ENCODE measurements around the gene TMCC1.

Gene TMCC1

GRCh38 chr3:129673897-129674797, 219.4 kb downstream of the TMCC1 start:
- no peak for DNase-seq

- DNase-seq, result no peak
Observed at GRCh38 chr3:129673012-129673411, 220.5 kb downstream of the TMCC1 start.

- DNase-seq, result no peak
Observed at GRCh38 chr3:129672412-129672811, 221.1 kb downstream of the TMCC1 start.

GRCh38 chr3:129665024-129665768, 228.3 kb downstream of the TMCC1 start:
- DNase-seq, result no peak

- DNase-seq, result no peak
Observed at GRCh38 chr3:129663930-129664646, 229.4 kb downstream of the TMCC1 start.

GRCh38 chr3:129663045-129663446, 230.5 kb downstream of the TMCC1 start:
- no peak for DNase-seq

- DNase-seq, result no peak
Observed at GRCh38 chr3:129662191-129662608, 231.3 kb downstream of the TMCC1 start.

- DNase-seq, result no peak
Observed at GRCh38 chr3:129661766-129662165, 231.7 kb downstream of the TMCC1 start.

- DNase-seq, result no peak
Observed at GRCh38 chr3:129658110-129658843, 235.2 kb downstream of the TMCC1 start.

- no peak for DNase-seq
Observed at GRCh38 chr3:129657261-129658046, 236.1 kb downstream of the TMCC1 start.

- no peak for DNase-seq
Observed at GRCh38 chr3:129656659-129657247, 236.8 kb downstream of the TMCC1 start.

GRCh38 chr3:129655291-129655700, 238.2 kb downstream of the TMCC1 start:
- no peak for DNase-seq

GRCh38 chr3:129654131-129654530, 239.4 kb downstream of the TMCC1 start:
- DNase-seq, result no peak

- DNase-seq, result no peak
Observed at GRCh38 chr3:129653019-129653418, 240.5 kb downstream of the TMCC1 start.

GRCh38 chr3:129651435-129652202, 241.9 kb downstream of the TMCC1 start:
- DNase-seq, result peak; percentile 78

GRCh38 chr3:129650256-129650872, 243.1 kb downstream of the TMCC1 start:
- peak; percentile 52 for DNase-seq

GRCh38 chr3:129648391-129648790, 245.1 kb downstream of the TMCC1 start:
- no peak for DNase-seq

GRCh38 chr3:129645286-129645685, 248.2 kb downstream of the TMCC1 start:
- no peak for DNase-seq

- no peak for DNase-seq
Observed at GRCh38 chr3:129644836-129645235, 248.7 kb downstream of the TMCC1 start.

Measured in DMS 273 treated with DMSO at 0.1 percent for 48 hours (cell line).